Measurements from ENCODE around the gene TARS2.

TARS2 gene, protein sequence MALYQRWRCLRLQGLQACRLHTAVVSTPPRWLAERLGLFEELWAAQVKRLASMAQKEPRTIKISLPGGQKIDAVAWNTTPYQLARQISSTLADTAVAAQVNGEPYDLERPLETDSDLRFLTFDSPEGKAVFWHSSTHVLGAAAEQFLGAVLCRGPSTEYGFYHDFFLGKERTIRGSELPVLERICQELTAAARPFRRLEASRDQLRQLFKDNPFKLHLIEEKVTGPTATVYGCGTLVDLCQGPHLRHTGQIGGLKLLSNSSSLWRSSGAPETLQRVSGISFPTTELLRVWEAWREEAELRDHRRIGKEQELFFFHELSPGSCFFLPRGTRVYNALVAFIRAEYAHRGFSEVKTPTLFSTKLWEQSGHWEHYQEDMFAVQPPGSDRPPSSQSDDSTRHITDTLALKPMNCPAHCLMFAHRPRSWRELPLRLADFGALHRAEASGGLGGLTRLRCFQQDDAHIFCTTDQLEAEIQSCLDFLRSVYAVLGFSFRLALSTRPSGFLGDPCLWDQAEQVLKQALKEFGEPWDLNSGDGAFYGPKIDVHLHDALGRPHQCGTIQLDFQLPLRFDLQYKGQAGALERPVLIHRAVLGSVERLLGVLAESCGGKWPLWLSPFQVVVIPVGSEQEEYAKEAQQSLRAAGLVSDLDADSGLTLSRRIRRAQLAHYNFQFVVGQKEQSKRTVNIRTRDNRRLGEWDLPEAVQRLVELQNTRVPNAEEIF

DNA sequence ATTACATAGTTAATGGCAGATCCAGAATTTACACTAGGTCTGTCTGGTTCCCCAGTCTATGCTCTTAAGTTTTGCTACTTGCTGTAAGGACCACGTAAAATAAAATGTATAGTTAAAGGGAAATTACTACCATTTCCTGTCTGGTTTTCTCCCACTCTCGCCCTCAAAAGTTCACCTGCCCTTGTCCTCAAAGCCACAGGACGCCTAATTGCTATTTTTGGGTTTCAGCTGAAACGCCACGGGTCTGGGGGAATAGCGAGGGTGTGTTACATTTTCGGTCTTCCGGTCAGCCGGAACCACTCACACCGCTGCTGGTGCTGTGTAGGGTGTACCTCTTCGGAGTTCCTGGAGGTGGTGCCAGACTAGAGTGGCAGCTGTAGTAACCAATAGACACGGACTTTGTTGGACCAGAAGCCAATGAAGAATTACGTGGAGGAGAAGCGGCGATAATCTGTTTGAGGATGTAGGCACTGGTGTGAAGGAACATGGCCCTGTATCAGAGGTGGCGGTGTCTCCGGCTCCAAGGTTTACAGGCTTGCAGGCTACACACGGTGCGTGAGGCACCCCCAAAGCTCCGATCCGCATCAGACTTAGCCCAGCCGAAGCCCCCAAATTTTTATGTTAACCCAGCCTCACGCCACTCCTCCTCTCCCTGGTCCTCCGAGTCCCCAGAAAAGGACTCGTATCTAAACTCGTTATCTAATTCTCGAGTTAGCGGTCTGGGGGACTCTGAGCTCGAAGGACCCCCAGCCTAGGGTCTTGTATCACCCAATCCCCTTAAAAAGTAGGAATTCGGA, at the start of gene TARS2:
Gene TARS2 (plus strand): TSS at position 454 of the 797 bp plus-strand sequence. CDS start 32 bp downstream, at position 486.
- peak; percentile 94 for DNase-seq

DNA sequence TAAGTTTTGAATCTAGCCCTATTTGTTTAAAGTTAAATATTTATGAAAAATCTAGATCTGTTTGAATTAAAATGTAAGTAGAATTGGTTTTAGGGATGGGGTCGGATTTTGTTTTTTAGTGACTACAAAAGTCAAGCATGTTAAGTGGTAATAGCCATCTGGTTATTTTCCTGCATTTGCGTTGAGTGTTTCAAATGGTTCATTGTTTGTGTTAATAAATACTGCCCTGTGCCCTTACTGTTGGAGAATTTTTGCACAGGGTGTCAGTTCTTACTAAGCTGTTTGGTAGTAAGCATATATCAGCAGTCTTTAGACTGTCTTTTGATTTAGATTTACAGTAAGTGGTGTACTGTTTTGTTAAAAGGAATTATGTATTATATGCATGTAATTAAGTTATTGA, 46.1 kb upstream of the TARS2 start:
- DNase-seq, result no peak

DNA sequence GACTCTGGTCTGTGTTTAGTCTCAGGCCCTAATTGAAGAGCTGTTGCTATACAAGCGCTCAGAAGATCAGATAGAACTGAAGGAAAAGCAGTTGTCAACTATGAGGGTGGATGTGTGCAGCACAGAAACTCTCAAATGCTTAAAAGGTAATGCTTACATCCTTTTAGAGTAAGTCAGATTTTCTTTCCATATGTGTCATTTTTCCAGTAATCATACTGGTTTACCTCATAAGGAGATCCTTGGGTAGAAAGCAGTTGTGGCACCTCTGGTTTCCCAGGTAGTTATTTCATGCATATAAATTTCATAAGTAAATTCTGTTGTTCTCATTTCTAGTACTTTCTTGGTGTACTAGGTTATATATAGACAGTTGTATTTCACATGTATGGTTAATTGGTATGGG, 43.0 kb upstream of the TARS2 start:
- no peak for DNase-seq

DNA sequence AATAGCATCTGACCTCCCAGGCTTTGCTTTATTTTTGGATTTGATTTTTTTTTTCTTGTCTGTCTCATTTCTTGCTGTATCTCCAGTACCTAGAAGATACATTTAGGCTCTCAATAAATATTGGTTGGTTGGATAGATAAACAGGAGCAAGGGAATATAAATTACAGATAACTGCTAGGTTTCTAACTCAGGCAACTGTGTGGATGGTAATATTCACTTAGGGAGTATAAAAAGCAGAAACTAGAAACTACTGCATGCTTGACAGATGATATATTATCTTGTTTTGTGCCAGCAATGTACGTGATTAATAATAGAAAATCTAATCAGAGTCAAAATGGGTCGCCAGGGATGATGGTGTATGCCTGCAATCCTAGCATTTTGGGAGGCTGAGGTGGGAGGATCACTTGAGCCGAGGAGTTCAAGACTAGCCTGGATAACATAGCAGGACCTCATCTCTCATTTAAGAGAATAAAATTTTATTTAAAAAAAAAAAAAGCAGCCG, 31.0 kb upstream of the TARS2 start:
- DNase-seq, result no peak

DNA sequence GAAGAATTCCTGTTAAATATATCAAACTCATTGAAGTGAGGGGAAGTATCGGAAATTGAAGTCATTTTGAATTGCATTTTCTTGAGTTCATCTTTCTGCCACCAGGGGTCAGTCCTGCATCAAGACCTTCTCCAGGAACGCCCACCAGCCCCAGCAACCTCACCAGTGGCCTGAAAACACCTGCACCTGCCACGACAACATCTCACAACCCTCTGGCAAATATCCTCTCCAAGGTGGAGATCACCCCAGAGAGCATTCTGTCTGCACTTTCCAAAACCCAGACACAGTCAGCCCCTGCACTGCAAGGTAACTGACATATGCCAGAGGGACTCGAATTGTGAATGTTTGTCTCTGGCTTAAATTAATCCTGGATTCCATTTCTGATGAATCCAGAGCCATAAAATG, 22.8 kb upstream of the TARS2 start:
- peak; percentile 45 for DNase-seq

DNA sequence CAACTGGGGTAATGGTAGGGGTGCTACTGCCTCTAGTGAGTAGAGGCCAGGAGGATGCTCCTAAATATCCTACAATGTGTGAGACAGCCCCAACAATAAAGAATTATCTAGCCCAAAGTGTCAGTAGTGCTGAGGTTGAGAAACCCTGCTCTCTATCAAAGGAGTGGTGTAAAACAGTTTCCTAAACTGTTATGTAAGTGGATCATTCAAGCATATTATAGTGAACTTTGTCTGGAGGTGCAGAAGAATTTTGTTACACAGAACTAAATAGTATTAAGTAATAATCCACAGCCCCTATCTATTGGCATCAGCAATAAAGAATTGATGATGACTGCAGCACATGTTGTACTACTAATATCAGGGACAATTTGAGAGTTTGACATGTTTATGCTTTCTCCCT, 20.3 kb upstream of the TARS2 start:
- DNase-seq, result no peak

DNA sequence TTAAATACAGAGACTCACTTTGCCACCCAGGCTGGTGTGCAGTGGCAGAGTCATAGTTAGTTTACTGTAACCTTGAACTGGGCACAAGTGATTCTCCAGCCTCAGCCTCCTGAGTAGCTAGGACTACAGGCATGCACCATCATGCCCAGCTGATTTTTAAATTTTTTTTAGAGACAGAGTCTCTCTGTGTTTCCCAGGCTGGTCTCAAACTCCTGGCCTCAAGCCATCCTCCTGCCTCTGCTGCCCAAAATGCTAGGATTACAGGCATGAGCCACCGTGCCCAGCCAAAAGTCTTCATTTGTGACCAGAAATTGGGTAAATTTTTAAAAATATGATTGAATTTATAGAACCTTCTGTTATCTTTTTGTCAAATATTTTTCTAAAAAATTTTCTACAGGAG, 17.9 kb upstream of the TARS2 start:
- no peak for DNase-seq

DNA sequence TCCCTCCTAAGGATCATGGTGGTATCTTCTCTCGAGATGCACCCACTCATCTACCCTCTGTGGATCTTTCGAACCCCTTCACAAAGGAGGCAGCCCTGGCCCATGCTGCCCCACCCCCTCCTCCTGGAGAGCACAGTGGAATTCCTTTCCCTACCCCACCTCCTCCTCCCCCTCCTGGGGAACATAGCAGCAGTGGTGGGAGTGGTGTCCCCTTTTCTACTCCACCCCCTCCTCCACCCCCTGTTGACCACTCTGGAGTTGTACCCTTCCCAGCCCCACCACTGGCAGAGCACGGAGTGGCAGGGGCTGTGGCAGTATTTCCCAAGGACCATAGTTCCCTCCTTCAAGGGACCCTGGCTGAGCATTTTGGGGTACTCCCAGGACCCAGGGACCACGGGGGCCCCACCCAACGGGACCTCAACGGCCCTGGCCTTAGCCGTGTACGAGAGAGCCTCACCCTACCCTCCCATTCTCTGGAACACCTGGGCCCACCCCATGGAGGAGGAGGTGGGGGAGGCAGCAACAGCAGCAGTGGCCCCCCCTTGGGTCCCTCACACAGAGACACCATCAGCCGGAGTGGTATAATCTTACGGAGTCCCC, 14.5 kb upstream of the TARS2 start:
- DNase-seq, result no peak

DNA sequence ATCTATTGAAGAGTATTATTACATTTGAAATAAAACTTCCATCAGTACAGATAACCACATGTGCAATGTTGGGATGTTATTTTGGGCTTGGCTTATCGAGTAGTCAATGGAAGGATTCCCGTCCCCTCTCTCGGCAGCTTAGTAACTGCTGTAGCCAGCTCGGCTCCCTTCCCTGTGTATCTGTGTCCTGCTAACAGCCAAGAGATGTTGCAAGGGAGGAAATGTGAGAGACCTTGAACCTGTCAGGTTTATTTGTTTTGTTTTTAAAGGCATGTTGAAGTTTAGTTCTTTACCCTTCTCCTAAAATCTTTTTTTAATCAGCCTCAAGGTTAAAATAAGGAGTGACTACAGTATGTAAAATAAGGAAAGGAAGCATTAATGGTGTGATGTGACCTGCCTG, 13.6 kb upstream of the TARS2 start:
- no peak for DNase-seq

DNA sequence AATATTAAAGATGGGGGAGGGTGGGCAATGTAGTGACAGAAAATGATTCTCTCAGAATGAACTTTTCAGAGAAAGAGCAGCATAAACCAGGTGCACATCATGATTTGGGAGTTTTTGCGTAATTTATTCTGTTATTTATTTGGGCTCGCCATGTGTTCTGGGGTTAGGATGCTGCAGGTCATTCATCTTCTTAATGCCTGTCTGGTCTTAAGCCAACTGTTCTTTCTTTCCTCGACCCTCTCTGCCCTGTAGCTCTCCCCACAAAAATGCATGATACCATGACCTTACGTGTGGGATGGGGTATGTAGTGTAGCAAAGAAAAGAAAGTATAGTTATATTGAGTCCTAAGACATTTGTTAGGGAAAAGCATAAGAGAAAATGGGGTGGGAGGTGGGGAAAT, 12.3 kb upstream of the TARS2 start:
- DNase-seq, result no peak

DNA sequence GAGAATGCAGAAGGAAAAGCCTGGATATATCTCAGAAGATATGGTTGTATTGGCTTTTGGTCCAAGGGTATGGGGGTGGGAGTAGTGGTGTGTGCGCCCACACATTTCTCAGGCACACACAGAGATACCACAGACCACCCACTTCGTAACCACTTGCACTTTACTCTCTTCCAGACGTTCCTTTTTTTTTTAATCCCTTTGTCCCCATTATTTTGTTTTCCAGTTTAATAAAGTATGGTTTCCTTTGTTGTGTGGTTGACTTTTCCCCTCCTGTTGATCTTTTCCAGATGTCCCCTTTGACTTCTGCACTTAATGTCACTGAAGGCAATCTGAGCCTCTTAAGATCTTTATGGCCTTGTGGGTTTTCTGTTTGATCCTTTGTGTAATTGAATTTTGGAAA, 10.5 kb upstream of the TARS2 start:
- DNase-seq, result no peak

DNA sequence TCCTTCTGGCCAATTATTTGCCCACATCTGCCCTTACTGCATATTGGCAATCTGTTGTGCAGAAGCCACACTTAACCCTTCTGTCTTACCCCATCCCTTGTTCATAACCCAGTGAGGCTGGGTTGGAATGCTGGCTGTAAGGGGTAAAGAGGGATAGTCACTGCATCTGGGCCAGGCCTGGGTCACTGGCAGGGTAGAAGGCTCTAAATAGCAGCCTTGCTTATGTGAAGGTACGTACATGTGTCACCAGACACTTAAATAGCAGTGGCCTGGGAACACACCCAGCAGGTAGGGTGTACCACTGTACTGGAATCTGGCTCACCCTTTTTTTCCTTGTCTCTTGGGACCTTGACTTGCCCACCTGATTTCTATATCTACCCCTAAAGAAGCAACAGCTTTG, 9.9 kb upstream of the TARS2 start:
- no peak for DNase-seq

DNA sequence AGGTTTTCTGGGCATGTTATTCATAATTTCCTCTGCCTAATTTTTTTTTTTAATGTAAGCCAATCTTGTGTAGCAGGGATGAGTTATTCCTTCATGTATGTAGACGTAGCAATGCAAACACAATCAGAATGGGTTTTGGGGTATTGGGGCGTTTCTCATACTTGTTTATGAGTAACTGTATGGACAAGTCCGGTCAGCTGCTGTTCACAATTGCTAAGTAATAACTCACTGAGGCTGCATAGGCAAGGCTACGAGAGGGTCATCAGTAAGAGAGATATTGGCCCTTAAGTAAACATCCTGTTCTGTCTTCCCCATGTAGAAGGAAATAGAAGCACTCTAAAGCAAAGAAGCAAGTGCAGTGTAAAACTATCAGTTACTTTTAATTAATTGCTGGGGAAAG, 9.5 kb upstream of the TARS2 start:
- no peak for DNase-seq

DNA sequence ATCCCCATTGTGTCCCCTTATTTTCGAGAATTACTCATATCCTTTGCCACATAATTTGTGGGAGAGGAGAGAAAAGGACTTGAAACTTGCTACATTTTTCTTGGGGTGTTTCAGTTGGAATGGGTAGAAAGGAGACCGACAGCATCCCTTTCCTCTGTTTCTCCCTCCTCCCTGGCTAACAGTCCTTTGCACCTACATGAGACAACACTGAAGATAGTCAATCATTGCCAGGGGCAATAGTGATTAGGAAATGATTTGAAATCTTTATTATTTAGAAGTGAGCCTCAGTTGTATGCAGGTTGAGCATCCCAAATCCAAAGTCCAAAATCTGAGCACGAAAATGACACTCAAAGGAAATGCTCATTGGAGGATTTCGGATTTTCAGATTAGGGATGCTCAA, 7.8 kb upstream of the TARS2 start:
- no peak for DNase-seq

DNA sequence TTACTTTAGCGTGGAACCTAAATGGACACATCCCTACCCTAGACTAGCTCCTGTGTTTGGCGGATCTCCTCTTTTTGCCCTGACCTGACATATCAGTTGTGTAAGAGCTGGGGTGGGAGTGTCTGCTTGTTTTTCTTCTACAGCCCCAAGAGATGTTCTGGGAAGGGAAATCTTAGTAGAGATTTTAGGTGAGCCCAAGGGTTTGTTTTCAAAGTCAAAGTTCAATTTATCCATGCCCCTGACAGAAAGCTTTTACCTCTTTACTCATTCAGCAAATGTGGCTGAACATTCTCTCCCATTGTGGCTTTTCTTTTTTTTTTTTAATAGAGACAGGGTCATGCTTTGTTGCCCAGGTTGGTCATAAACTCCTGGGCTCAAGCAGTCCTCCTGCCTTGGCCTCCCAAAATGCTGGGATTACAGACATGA, 7.3 kb upstream of the TARS2 start:
- DNase-seq, result no peak

DNA sequence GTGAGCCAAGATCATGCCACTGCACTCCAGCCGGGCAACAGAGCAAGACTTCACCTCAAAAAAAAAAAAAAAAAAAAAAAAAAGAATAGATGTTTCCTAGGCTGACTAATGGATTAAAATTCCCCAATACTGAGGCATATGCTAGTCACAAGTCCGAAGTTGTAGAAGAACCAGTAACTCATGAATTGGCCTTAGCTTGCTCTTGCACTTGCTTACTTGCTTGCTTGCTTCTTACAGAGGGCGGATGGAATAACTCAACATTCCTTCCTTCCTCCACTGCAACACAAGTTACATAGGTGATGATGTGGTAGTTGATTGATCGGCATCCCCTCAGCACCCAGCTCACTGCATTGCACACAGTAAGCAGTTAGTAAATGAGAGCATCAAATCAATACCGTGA, 2.8 kb upstream of the TARS2 start:
- no peak for DNase-seq

DNA sequence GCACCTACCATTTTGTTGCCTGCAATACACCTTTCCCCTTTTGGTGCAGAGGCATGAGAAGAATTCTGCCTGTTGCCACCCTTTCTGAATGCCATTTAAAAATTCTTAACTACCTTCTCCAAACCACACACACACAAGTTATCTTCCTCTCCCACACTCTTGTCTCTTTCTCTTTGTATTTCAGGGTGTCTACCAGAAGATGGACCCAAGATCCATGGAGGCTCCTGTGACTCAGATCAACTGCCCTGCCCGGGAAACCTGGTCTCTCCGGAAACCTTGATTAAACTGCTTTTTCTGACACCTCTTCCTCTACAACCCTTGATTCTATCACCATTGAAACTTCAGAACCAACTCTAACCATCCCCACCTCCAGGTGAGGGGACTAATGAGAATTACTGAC, 2.4 kb upstream of the TARS2 start:
- DNase-seq, result no peak

DNA sequence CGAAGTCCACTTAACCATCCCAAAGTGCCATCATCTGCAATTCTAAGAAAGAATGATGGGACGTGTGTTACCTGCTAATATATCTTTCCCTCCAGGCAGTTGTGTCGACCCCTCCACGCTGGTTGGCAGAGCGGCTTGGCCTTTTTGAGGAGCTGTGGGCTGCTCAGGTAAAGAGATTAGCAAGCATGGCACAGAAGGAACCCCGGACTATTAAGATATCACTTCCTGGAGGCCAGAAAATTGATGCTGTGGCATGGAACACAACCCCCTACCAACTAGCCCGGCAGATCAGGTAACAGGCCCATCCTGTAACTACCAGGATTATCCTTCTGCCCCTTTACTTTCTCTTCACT, 520 bp downstream of the TARS2 start:
- DNase-seq, result no peak

DNA sequence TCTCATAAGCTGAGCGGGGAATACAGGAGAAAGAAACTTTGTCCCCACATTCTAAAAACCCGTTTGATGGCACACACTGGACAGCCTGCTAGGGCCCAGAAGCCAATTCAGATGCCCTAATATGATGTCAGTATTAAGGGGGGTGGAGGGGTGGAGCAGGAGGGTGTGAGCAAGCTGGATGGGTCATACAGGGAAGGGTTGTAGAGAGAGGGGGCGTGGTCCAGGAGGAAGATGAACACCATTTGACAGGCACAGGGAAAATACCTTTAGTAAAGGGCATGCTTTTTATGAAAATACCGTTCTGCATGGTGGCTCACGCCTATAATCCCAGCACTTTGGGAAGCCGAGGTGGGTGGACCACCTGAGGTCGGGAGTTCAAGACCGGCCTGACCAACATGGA, 6.0 kb downstream of the TARS2 start:
- no peak for DNase-seq

DNA sequence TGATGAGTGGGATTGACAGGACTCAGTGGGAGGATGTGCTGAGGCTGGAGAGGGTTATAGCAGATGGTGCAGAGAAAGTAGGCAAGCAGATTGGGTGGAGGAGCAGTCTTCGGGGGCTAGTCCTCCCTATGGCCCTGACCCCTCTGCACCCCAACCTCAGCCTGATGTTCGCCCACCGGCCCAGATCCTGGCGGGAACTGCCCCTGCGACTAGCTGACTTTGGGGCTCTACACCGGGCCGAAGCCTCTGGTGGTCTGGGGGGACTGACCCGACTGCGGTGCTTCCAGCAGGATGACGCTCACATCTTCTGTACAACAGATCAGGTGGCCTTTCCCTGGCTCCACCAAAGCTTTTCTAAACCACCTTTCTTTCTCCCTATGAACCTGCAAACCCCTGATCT, 11.1 kb downstream of the TARS2 start:
- no peak for DNase-seq

DNA sequence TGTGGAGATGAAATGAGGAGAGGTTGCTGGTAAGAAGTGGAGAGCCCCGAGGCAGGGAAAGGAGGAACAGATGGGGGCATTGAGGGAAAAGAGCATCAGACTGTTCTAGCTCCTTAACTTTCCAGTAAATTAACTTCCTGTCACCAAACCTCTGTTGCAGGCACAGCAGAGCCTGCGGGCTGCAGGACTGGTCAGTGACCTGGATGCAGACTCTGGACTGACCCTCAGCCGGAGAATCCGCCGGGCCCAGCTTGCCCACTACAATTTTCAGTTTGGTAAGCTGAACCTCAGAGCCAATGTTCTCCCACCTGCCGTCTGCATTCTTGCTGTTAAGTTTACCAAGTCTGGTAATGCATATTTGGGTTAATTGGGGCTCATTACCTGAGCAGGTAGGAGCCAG, 18.2 kb downstream of the TARS2 start:
- DNase-seq, result no peak

DNA sequence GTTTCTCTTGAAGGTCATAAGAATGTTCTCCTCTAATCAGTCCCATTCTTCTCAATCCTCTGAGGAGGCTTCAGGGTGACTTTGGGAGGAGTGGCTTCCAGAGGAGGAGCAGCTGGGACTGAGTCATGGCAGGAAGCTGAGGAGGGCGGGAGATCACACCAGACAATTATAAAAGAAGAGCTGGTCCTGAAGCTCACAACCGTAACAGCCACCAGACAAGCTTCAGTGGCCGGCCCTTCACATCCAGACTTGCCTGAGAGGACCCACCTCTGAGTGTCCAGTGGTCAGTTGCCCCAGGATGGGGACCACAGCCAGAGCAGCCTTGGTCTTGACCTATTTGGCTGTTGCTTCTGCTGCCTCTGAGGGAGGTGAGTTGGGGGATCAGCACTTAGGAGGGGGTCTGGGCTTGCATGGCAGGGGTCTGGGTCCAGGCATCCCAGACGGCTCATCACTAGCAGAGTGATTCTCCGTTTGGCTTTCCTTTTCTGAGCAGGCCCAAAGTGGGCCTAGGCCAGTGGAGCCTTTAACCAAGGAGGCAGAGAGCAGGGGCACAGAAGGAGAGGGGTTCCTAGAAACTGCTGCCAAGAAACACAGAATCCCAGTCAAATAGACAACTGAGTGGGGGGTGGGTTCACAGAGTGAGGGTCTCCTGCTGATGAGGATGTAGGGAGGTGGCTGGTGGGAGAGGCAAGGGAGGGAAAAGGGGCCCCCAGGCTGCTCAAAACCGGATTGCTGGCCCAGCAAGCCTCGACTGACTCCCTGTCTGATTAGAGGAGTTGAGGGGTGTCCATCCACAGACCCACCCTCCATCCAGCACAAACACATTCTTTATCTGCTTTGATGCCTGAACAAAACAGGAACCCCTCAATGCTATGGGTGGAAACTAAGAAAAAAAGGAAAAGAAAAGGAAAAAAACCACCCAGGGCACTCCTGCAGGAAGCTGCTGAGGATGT, 21.0 kb downstream of the TARS2 start, which contains the start of gene ECM1:
Gene ECM1 (plus strand): TSS at position 198 of the 953 bp plus-strand sequence. CDS start 101 bp downstream, at position 299.
- no peak for DNase-seq

Measured in NCI-H1105 (cell line).